Endodermal cell (in vitro differentiated cells): ENCODE data around the gene GATD1. TPM values are rescaled to one million over a fixed set of nuclear protein-coding genes. Genes with fewer than 3 reads are reported as not detected.

Experiments used
- DNase-seq: peaks from one replicate; pipeline ENCODE4 v3.0.0-alpha.2; 2017
- H3K27ac ChIP-seq: 2 replicates; pipeline ENCODE4 v1.5.1; 2013; ENCODE audit warnings: mild to moderate bottlenecking, low read depth, low read length, moderate library complexity
- H3K27me3 ChIP-seq: 2 replicates; pipeline ENCODE4 v1.6.1; 2013; ENCODE audit warnings: mild to moderate bottlenecking, low read length, moderate library complexity; ENCODE audit not compliant: insufficient read depth, control insufficient read depth, poor library complexity, severe bottlenecking
- H3K36me3 ChIP-seq: 2 replicates; pipeline ENCODE4 v1.7.0; 2013; ENCODE audit warnings: mild to moderate bottlenecking, low read length, moderate library complexity; ENCODE audit not compliant: control insufficient read depth, insufficient read depth
- H3K4me1 ChIP-seq: one replicate; pipeline ENCODE4 v1.7.0; 2013; ENCODE audit warnings: low read length; ENCODE audit not compliant: control insufficient read depth, insufficient read depth
- H3K4me3 ChIP-seq: 2 replicates; pipeline ENCODE4 v1.5.1; 2013; ENCODE audit warnings: mild to moderate bottlenecking, low read length, moderate library complexity
- H3K9ac ChIP-seq: 2 replicates; pipeline ENCODE4 v1.6.1; 2013; ENCODE audit warnings: mild to moderate bottlenecking, low read length, moderate library complexity; ENCODE audit not compliant: poor library complexity, severe bottlenecking; ENCODE audit errors: extremely low read depth
- H3K9me3 ChIP-seq: 2 replicates; pipeline ENCODE4 v1.6.1; 2013; ENCODE audit warnings: mild to moderate bottlenecking, low read length, moderate library complexity; ENCODE audit not compliant: control insufficient read depth
- H3K27ac Mint-ChIP-seq: 2 replicates; pipeline ENCODE4 v1.8.0; 2020; ENCODE audit warnings: mixed read lengths
- H3K27me3 Mint-ChIP-seq: 2 replicates; pipeline ENCODE4 v1.8.0; 2021; ENCODE audit warnings: mild to moderate bottlenecking, mixed read lengths; ENCODE audit not compliant: insufficient read depth
- H3K36me3 Mint-ChIP-seq: 2 replicates; pipeline ENCODE4 v1.8.0; 2020; ENCODE audit warnings: low read depth, mixed read lengths
- H3K4me1 Mint-ChIP-seq: 2 replicates; pipeline ENCODE4 v1.8.0; 2020; ENCODE audit warnings: mixed read lengths
- H3K4me3 Mint-ChIP-seq: 2 replicates; pipeline ENCODE4 v1.8.0; 2020; ENCODE audit warnings: mild to moderate bottlenecking, moderate library complexity, mixed read lengths
- H3K9me3 Mint-ChIP-seq: 2 replicates; pipeline ENCODE4 v1.8.0; 2020; ENCODE audit warnings: mild to moderate bottlenecking, mixed read lengths
- WGBS, 2 experiments: methylation state at CpG; one replicate each; pipeline versions ENCODE4 v1.1.5 to v1.1.7; 2013; ENCODE audit warnings: missing lambda C conversion rate in 2 of 2, mixed read lengths in 1 of 2; ENCODE audit not compliant: insufficient coverage in 1 of 2, insufficient read length in 1 of 2; 5-methylcytosine and 5-hydroxymethylcytosine counted together
- total RNA-seq, 2 donors: library from RNA; stranded (reverse); fragmentation: NEBNext Ultra II Directional in 1 of 2; extraction: Animal tissue kit (Norgen Biotek cat#: 25700) in 1 of 2; gene quantifications; 2 replicates in 1 of 2; 3 replicates in 1 of 2; pipeline ENCODE4 v1.2.1, GENCODE V29; 2021
- TF ChIP-seq, protein P1 (sequence below): fragments of 200-600 bp; sonication (generic); conservative IDR thresholded peaks from 2 replicates; pipeline ENCODE4 v1.5.0; 2021; ENCODE audit warnings: antibody characterized with exemption, mild to moderate bottlenecking

The GATD1 gene
- total RNA-seq, 2 donors from 2014 or later: 57.2 to 63.2 TPM

DNA sequence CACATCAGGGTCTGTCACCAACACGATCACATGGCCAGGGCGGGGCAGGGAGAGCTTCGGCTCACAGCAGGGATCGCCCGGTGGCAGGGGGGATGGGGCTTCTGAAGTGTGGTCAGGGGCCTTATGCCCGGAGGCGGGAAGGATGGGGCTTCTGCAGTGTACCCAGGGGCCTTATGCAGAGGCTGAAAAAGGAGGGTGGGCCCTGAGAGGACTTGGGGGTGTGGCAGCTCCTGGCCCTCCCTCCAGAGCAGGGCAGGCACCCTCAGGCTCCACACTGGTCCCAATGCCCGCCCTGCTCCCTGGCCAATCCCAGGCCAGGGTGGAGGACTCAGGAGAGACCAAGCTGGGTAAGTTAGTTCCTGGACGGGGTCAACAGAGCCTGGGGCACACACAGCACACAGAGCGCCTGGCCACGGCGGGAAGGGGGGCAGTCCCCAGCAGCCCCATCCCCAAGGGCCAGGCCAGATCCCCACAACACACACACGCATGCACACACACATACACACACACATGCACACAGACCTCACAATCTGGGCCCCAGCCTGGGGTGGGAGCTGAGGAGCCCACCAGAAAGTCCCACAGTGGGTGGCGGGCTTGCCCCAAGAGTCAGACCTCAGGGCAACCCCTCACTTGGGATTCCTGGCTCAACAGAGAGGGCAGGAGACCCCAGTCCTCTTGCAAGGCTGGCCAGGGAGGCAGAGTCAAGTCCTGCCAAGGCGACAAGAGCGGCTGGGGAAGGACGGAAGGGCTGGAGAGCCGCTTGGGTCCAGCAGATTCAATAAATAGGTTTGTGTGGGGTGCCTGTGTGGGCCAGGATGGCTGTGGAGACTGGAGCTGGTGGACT, 13.7 kb upstream of the GATD1 start:
- WGBS, 2 experiments: 78% methylated on average over 18 of the region's 18 CpGs; no CpG with 5 or more reads in 1 of the 2 experiments
- H3K36me3 Mint-ChIP-seq: peaks cover 9% of the 10 kb centered on the region
- Histone ChIP-seq H3K36me3 (peaks cover 8% of the 10 kb centered on the region), H3K4me1 (peaks cover 3% of the 10 kb centered on the region), H3K9me3 (no peaks in the 10 kb centered on the region), H3K9ac (no peak overlapping the region), H3K27me3 (no peaks in the 10 kb centered on the region), H3K27ac (no peak overlapping the region), H3K4me3 (no peak overlapping the region)
- H3K9me3 Mint-ChIP-seq: no peaks in the 10 kb centered on the region
- H3K27me3 Mint-ChIP-seq: peaks cover 3% of the 10 kb centered on the region
- H3K4me1 Mint-ChIP-seq: no peaks in the 10 kb centered on the region
- peak; percentile 87 for DNase-seq
- TF ChIP-seq, protein P1, sequence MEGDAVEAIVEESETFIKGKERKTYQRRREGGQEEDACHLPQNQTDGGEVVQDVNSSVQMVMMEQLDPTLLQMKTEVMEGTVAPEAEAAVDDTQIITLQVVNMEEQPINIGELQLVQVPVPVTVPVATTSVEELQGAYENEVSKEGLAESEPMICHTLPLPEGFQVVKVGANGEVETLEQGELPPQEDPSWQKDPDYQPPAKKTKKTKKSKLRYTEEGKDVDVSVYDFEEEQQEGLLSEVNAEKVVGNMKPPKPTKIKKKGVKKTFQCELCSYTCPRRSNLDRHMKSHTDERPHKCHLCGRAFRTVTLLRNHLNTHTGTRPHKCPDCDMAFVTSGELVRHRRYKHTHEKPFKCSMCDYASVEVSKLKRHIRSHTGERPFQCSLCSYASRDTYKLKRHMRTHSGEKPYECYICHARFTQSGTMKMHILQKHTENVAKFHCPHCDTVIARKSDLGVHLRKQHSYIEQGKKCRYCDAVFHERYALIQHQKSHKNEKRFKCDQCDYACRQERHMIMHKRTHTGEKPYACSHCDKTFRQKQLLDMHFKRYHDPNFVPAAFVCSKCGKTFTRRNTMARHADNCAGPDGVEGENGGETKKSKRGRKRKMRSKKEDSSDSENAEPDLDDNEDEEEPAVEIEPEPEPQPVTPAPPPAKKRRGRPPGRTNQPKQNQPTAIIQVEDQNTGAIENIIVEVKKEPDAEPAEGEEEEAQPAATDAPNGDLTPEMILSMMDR: no peak
- H3K4me3 Mint-ChIP-seq: no peak overlapping the region
- H3K27ac Mint-ChIP-seq: no peak overlapping the region

DNA sequence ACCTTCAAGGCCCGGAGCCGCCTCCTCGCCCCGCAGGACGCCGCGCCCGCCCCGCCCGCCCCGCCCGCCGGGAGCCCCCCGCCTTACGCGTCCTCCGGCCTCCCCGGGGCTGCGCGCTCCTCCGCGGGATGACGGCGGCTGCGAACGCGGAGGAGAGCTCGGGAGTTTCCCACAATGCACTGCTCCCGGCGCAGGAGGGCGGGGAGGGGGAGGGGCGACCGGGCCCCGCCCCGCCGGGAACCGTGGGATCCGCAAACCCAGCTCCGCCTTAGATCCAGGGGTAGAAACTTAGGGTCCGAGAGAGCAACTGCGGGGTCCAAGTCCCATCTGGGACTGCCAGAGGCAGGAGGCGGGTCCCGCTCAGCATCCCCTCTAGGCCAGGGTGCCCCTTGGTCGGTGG, 12.7 kb upstream of the GATD1 start, which contains the start of gene CEND1:
Gene CEND1, minus strand, starts transcription at position 148 of the 400 bp plus-strand sequence. CDS start 1,514 bp downstream, outside the sequence.
- Histone ChIP-seq H3K9me3 (no peaks in the 10 kb centered on the region), H3K4me1 (no peaks in the 10 kb centered on the region), H3K27me3 (no peaks in the 10 kb centered on the region), H3K9ac (no peak within 1 kb of the TSS), H3K27ac (no peak within 1 kb of the TSS), H3K36me3 (peaks cover 8% of the 10 kb centered on the region), H3K4me3 (no peak within 1 kb of the TSS)
- no peaks in the 10 kb centered on the region for H3K4me1 Mint-ChIP-seq
- no peak within 1 kb of the TSS for H3K4me3 Mint-ChIP-seq
- peaks cover 10% of the 10 kb centered on the region for H3K36me3 Mint-ChIP-seq
- H3K27me3 Mint-ChIP-seq: peaks cover 3% of the 10 kb centered on the region
- H3K27ac Mint-ChIP-seq: no peak within 1 kb of the TSS
- TF ChIP-seq, protein P1: no peak
- DNase-seq: peak; percentile 78
- H3K9me3 Mint-ChIP-seq: no peaks in the 10 kb centered on the region
- 45 to 53% methylated on average over 6 to 44 of the region's 44 CpGs for WGBS, 2 experiments

DNA sequence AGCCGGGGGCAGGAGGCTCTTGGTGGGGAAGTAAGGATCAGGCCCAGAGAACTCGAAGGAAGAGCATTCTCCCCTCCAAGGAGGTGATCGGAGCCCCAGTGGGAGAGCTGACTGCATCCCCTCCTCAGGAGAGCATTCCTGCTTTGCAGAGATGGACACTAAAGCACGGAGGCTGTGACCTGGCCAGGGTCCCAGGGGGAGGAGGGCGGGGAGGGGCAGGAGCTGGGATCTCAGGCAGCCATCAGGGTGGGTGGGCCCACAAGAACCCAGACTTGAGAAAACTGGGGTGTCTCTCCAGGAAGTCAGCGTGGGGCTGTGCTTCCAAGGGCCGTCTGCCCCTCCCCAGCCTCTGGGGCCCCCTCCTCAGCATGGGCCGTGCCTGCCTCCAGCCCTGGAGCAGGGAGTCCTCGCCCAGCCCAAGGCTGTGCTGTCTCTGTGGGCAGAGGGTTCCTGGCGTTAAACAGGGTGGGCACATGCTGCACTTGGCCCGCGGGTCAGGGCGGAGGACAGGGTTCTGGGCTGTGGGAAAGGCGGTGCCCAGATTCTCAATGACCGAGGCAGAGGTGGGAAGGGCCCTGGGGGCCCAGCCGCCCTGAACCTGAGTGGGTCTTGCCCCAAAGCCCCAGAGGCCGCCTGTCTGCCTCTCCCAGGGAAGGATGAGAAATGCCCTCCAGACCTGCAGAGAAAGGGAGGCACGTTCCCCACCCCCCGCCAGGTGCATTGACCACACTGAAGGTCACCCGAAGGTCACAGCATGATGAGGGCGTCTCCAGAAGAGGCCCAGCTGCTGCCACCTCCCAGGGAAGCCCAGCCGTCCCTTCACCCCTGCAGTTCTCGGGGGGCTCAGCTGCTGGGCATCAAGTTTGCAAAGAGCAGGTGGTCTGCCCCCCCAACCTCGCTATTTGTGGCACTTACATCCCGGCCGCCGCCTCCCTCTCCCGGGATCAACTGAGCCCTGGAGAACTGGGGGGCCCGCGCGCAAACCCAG, 12.0 kb upstream of the GATD1 start:
- peaks cover 7% of the 10 kb centered on the region for H3K36me3 ChIP-seq
- H3K4me3 ChIP-seq: no peak overlapping the region
- H3K9ac ChIP-seq: no peak overlapping the region
- H3K9me3 ChIP-seq: no peaks in the 10 kb centered on the region
- Mint-ChIP-seq H3K4me1 (no peaks in the 10 kb centered on the region), H3K27me3 (peaks cover 3% of the 10 kb centered on the region), H3K27ac (no peak overlapping the region), H3K4me3 (no peak overlapping the region), H3K9me3 (no peaks in the 10 kb centered on the region), H3K36me3 (peaks cover 12% of the 10 kb centered on the region)
- TF ChIP-seq, protein P1: no peak
- no peaks in the 10 kb centered on the region for H3K27me3 ChIP-seq
- H3K27ac ChIP-seq: no peak overlapping the region
- no peaks in the 10 kb centered on the region for H3K4me1 ChIP-seq
- WGBS, 2 experiments: 73 to 88% methylated on average over 9 to 31 of the region's 31 CpGs
- no peak for DNase-seq
